Sigmoid colon (tissue), 7 donors: ENCODE measurements around the gene RAE1. TPM values are rescaled to one million over a fixed set of nuclear protein-coding genes. Genes with fewer than 3 reads are reported as not detected.

Experiments used
- DNase-seq: peaks from one replicate; pipeline ENCODE4 v3.0.0-alpha.2; 2019
- H3K27ac ChIP-seq, 4 donors: fragments of 200-600 bp; sonication (generic); one replicate each; pipeline ENCODE4 v1.5.1; 2016 to 2019; ENCODE audit warnings: mild to moderate bottlenecking in 1 of 4
- H3K27me3 ChIP-seq, 3 donors: fragments of 200-600 bp; sonication (generic); one replicate each; pipeline ENCODE4 v1.5.1; 2019; ENCODE audit warnings: mild to moderate bottlenecking in 1 of 3
- H3K36me3 ChIP-seq, 4 donors: fragments of 200-600 bp; sonication (generic); one replicate each; pipeline ENCODE4 v1.5.1; 2016 to 2019
- H3K4me1 ChIP-seq, 4 donors: fragments of 200-600 bp; sonication (generic); one replicate each; pipeline ENCODE4 v1.5.1; 2017 to 2019
- H3K4me3 ChIP-seq, 4 donors: fragments of 200-600 bp; sonication (generic); one replicate each; pipeline ENCODE4 v1.5.1; 2017 to 2019; ENCODE audit warnings: mild to moderate bottlenecking in 2 of 4, moderate library complexity in 1 of 4
- H3K9me3 ChIP-seq, 4 donors: fragments of 200-600 bp in 3 of 4; sonication (generic) in 3 of 4; one replicate each; pipeline versions ENCODE4 v1.5.1 to v1.6.1; 2013 to 2019
- CTCF ChIP-seq, 4 experiments: fragments of 450-650 bp in 3 of 4; fragments of 200-600 bp in 1 of 4; IDR thresholded peaks; one replicate each; pipeline ENCODE4 v1.5.1; 2016 to 2019; ENCODE audit warnings: antibody characterized with exemption in 4 of 4, mild to moderate bottlenecking in 3 of 4, moderate library complexity in 2 of 4
- EP300 ChIP-seq, 4 donors: sonication (generic); formaldehyde crosslinking; IDR thresholded peaks; one replicate each; pipeline ENCODE4 v1.6.1; 2017; ENCODE audit warnings: antibody characterized with exemption in 4 of 4
- POLR2A ChIP-seq, 2 donors: fragments of 450-650 bp; IDR thresholded peaks; one replicate each; pipeline ENCODE4 v1.6.1; 2016; ENCODE audit warnings: antibody characterized with exemption in 2 of 2, mild to moderate bottlenecking in 2 of 2, moderate library complexity in 2 of 2
- POLR2AphosphoS5 ChIP-seq, 4 donors: sonication (generic); formaldehyde crosslinking; IDR thresholded peaks; one replicate each; pipeline ENCODE4 v1.6.1; 2017; ENCODE audit warnings: antibody characterized with exemption in 4 of 4
- WGBS, 2 donors: extraction: QIAGEN DNeasy Blood & Tissue Kit; methylation state at CpG; one replicate each; pipeline ENCODE4 v1.1.7; 2013; 5-methylcytosine and 5-hydroxymethylcytosine counted together
- intact Hi-C: fragments of 100-400 bp; cut with DNase I; formaldehyde crosslinking; loops from one replicate; pipeline ENCODE4 v1.15.1; 2023
- polyA plus RNA-seq, 3 donors: library from polyadenylated mRNA; stranded (reverse); fragments of 200-250 nt; gene quantifications; one replicate each; pipeline ENCODE4 v1.2.3, GENCODE V29; 2013
- total RNA-seq, 4 donors: library from RNA; depleted of rRNA; stranded (reverse); fragments of >200 nt; gene quantifications; one replicate each; pipeline ENCODE4 v1.1.0, GENCODE V29; 2016
- donor health status: healthy with polysubstance abuse.
- donor health status: Bipolar disorder and iron deficiency.
- donor health status: healthy.

The RAE1 gene
- total and polyA plus RNA-seq, 7 donors, result 13.6 to 20.9 (median 16.4) TPM

GRCh38 chr20:57388953-57389694 is 38.1 kb downstream of the RAE1 start:
- peak; percentile 92 for DNase-seq
- H3K4me3 ChIP-seq, result peak overlapping the region; percentile 6 to 47 (median 41)
- intact Hi-C loops, result loop anchor here (2.0 to 10.0 kb wide), 4 partner anchors 104 to 846 kb away; partner anchors contain the start of gene PMEPA1
- H3K36me3 ChIP-seq, result peaks cover 0 to 15% (median 6%) of the 10 kb centered on the region in 4 donors
- H3K9me3 ChIP-seq, result no peaks in the 10 kb centered on the region
- WGBS, 2 donors, result 2 to 5% methylated on average over 57 of the region's 57 CpGs
- TF ChIP-seq POLR2AphosphoS5 (IDR thresholded peaks at IDR 0.05) (peak; percentile 20 to 73 (median 52)), EP300 (IDR thresholded peaks at IDR 0.05) (no peak), POLR2A (IDR thresholded peaks at IDR 0.05) (peak in 1 of 2 donors; percentile 17), CTCF (IDR thresholded peaks at IDR 0.05) (peak in 1 of 4 experiments; percentile 16)
- peaks cover 0 to 47% (median 35%) of the 10 kb centered on the region in 4 donors for H3K4me1 ChIP-seq
- peak overlapping the region; percentile 82 to 86 (median 86) for H3K27ac ChIP-seq
- H3K27me3 ChIP-seq, result no peaks in the 10 kb centered on the region

- TF ChIP-seq POLR2AphosphoS5 (IDR thresholded peaks at IDR 0.05) (no peak), CTCF (IDR thresholded peaks at IDR 0.05) (peak in 1 of 4 experiments; percentile 4)
- H3K36me3 ChIP-seq, result peaks cover 0 to 10% (median 4%) of the 10 kb centered on the region in 4 donors
- no peaks in the 10 kb centered on the region for H3K9me3 ChIP-seq
- peak overlapping the region; percentile 6 to 47 (median 41) for H3K4me3 ChIP-seq
- peak overlapping the region; percentile 82 to 86 (median 86) for H3K27ac ChIP-seq
- intact Hi-C loops, result loop anchor here (2.0 to 10.0 kb wide), 4 partner anchors 103 to 845 kb away; partner anchors contain the start of gene PMEPA1
- WGBS, 2 donors, result 33 to 68% methylated on average over 52 of the region's 52 CpGs
- no peaks in the 10 kb centered on the region for H3K27me3 ChIP-seq
- H3K4me1 ChIP-seq, result peaks cover 0 to 53% (median 43%) of the 10 kb centered on the region in 4 donors
- peak; percentile 74 for DNase-seq
These were observed 38.9 kb downstream of the RAE1 start for GRCh38 chr20:57389695-57390603.

GRCh38 chr20:57390604-57391438 is 39.8 kb downstream of the RAE1 start, which contains the start of gene RBM38:
TSS of gene RBM38 (plus strand) at chr20:57391396. CDS start at chr20:57391582, 186 bp downstream.
- Histone ChIP-seq H3K9me3 (no peaks in the 10 kb centered on the region), H3K4me3 (peak within 1 kb of the TSS; percentile 81 to 96 (median 94)), H3K27ac (peak within 1 kb of the TSS; percentile 92 to 98 (median 98)), H3K36me3 (peaks cover 0 to 10% (median 4%) of the 10 kb centered on the region in 4 donors), H3K27me3 (no peaks in the 10 kb centered on the region), H3K4me1 (peaks cover 0 to 57% (median 51%) of the 10 kb centered on the region in 4 donors)
- DNase-seq, result peak; percentile 84
- intact Hi-C loops, result no loop called here
- 18 to 32% methylated on average over 78 of the region's 78 CpGs for WGBS, 2 donors
- no peak for TF ChIP-seq POLR2A (IDR thresholded peaks at IDR 0.05)
- peak in 2 of 4 donors; percentile 47 to 51 for TF ChIP-seq POLR2AphosphoS5 (IDR thresholded peaks at IDR 0.05)

GRCh38 chr20:57391439-57392301 is 40.6 kb downstream of the RAE1 start:
- no peaks in the 10 kb centered on the region for H3K9me3 ChIP-seq
- peaks cover 0 to 65% (median 59%) of the 10 kb centered on the region in 4 donors for H3K4me1 ChIP-seq
- TF ChIP-seq CTCF (IDR thresholded peaks at IDR 0.05) (no peak), POLR2AphosphoS5 (IDR thresholded peaks at IDR 0.05) (peak in 2 of 4 donors; percentile 21 to 28)
- DNase-seq, result peak; percentile 71
- peak overlapping the region; percentile 92 to 98 (median 98) for H3K27ac ChIP-seq
- no peaks in the 10 kb centered on the region for H3K27me3 ChIP-seq
- H3K36me3 ChIP-seq, result peaks cover 0 to 15% (median 7%) of the 10 kb centered on the region in 4 donors
- 1% methylated on average over 96 of the region's 98 CpGs for WGBS, 2 donors
- intact Hi-C loops, result loop anchor here (1.0 kb wide), 1 partner anchor 49 kb away; no protein-coding TSS in a partner anchor
- peak overlapping the region; percentile 81 to 96 (median 94) for H3K4me3 ChIP-seq
